Measurements from ENCODE around the gene AIFM2. TPM values are rescaled to one million over a fixed set of nuclear protein-coding genes. Genes with fewer than 3 reads are reported as not detected.
A peak's percentile ranks its signal among the peaks of the same experiment; 100 is the strongest.

AIFM2 gene
- total and polyA plus RNA-seq, 2 of the 13 experiments (the other 11 are each of a cell fraction or from before 2014, with no cell fraction given): 20.3 to 29.5 TPM

DNA sequence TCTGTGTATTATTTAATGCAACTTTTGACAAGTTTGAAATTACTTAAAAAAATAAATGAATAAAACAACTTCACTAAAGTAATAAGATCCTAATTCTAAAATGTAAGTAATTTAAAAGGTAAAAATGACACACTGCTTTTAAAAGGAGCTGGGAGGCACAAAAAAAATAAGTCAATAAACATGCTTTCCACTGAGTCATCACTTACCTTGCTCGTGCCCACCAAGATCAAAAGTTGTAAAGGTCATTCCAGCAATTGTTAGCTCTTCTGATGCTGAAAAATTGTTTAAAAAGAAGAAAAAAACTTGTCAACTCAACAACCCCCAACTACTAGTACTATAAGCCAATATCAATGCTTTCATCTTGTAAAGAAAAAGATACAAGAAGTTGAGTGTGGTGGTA, 28.2 kb upstream of the AIFM2 start:
- no peak overlapping the region for H3K4me2 ChIP-seq (ENCODE audit: low read depth, low read length)
- CTCF ChIA-PET (ENCODE audit: low intra/inter-chr PET ratio, low total read pairs): no interaction called here
- H3K4me3 ChIP-seq (replicated peaks in 1 of 3; ENCODE audit: insufficient read depth in 1 of 3, low read depth in 2 of 3, low read length in 3 of 3): no peak overlapping the region
- POLR2A ChIA-PET: interaction anchor here (1.4 to 1.9 kb wide), 3 partner anchors 10 to 29 kb away, joined by 4 to 18 read pairs (median 10); partner anchors contain the start of genes SAR1A and TYSND1
- 9% methylated on average over 1 of the region's 1 CpG for WGBS (ENCODE audit: low lambda C conversion rate)
- BruUV-seq (replicated peaks): no TSS peak
- no peaks in the 10 kb centered on the region for H3K27me3 ChIP-seq (ENCODE audit: control insufficient read depth in 1 of 2, insufficient read depth in 2 of 2, low read length in 2 of 2)
- no peak overlapping the region for H3K9ac ChIP-seq (ENCODE audit: insufficient read depth, low read depth, low read length)
- no peak overlapping the region for H2AFZ ChIP-seq (ENCODE audit: low read length)
- H3K36me3 ChIP-seq (replicated peaks in 1 of 2; ENCODE audit: control insufficient read depth in 1 of 2, insufficient read depth in 2 of 2, low read length in 2 of 2): peaks cover 17 to 73% of the 10 kb centered on the region in 2 experiments
- H3K9me3 ChIP-seq (ENCODE audit: low read length): no peaks in the 10 kb centered on the region
- DNase-seq (ENCODE audit: low spot score) (no peak), ATAC-seq (no peak), FAIRE-seq (no peak)
- peaks cover 68% of the 10 kb centered on the region for H3K4me1 ChIP-seq (ENCODE audit: insufficient read depth, low read length)
- peaks cover 51% of the 10 kb centered on the region for H4K20me1 ChIP-seq (ENCODE audit: insufficient read depth, low read length)
- peak; percentile 68 to 79 for TF ChIP-seq MAFK (conservative IDR thresholded peaks at IDR 0.05 in 1 of 2, IDR thresholded peaks at IDR 0.05 in 1 of 2; ENCODE audit: low read length in 2 of 2)
- no peak for TF ChIP-seq TOPORS (CRISPR knock-in tag; IDR thresholded peaks at IDR 0.05)
- TF ChIP-seq GLI4 (CRISPR knock-in tag; IDR thresholded peaks at IDR 0.05; ENCODE audit: borderline replicate concordance): no peak
- TF ChIP-seq, protein P1, sequence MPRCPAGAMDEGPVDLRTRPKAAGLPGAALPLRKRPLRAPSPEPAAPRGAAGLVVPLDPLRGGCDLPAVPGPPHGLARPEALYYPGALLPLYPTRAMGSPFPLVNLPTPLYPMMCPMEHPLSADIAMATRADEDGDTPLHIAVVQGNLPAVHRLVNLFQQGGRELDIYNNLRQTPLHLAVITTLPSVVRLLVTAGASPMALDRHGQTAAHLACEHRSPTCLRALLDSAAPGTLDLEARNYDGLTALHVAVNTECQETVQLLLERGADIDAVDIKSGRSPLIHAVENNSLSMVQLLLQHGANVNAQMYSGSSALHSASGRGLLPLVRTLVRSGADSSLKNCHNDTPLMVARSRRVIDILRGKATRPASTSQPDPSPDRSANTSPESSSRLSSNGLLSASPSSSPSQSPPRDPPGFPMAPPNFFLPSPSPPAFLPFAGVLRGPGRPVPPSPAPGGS (CRISPR knock-in tag; IDR thresholded peaks at IDR 0.05): no peak
- TF ChIP-seq FOSL2 (CRISPR knock-in tag; IDR thresholded peaks at IDR 0.05): 0 out of 2 replicates have a peak, but pooled peaks have one; percentile 34
- TF ChIP-seq, protein P2, sequence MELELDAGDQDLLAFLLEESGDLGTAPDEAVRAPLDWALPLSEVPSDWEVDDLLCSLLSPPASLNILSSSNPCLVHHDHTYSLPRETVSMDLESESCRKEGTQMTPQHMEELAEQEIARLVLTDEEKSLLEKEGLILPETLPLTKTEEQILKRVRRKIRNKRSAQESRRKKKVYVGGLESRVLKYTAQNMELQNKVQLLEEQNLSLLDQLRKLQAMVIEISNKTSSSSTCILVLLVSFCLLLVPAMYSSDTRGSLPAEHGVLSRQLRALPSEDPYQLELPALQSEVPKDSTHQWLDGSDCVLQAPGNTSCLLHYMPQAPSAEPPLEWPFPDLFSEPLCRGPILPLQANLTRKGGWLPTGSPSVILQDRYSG (CRISPR knock-in tag; IDR thresholded peaks at IDR 0.05): no peak
- TF ChIP-seq TCF7 (IDR thresholded peaks at IDR 0.05; ENCODE audit: low read depth): peak; percentile 37; the same call in 1 of the 2 replicates
- no peak for TF ChIP-seq SOX13 (IDR thresholded peaks at IDR 0.05)
- peak in 1 of 2 experiments; percentile 23; a peak in 1 of 4 replicates for TF ChIP-seq SOX13 (CRISPR knock-in tag; conservative IDR thresholded peaks at IDR 0.05 in 1 of 2, IDR thresholded peaks at IDR 0.05 in 1 of 2)
- TF ChIP-seq REPIN1 (CRISPR knock-in tag; IDR thresholded peaks at IDR 0.05; ENCODE audit: borderline replicate concordance, low read depth): no peak
- no peak for TF ChIP-seq ZNF263 (CRISPR knock-in tag; IDR thresholded peaks at IDR 0.05)
- TF ChIP-seq BHLHE40 (IDR thresholded peaks at IDR 0.05; ENCODE audit: low read length): 0 out of 2 replicates have a peak, but pooled peaks have one; percentile 30
- peak; percentile 10; the same call in 1 of the 2 replicates for TF ChIP-seq SOX5 (CRISPR knock-in tag; IDR thresholded peaks at IDR 0.05; ENCODE audit: borderline replicate concordance)
- TF ChIP-seq NPAS2 (CRISPR knock-in tag; IDR thresholded peaks at IDR 0.05; ENCODE audit: borderline replicate concordance): no peak
- no peak for TF ChIP-seq ZNF775 (CRISPR knock-in tag; IDR thresholded peaks at IDR 0.05; ENCODE audit: borderline replicate concordance)
- TF ChIP-seq NR2F6 (IDR thresholded peaks at IDR 0.05): 0 out of 2 replicates have a peak, but pooled peaks have one; percentile 14
- no peak for TF ChIP-seq NR2F6 (CRISPR knock-in tag; IDR thresholded peaks at IDR 0.05)
- TF ChIP-seq ZKSCAN1 (IDR thresholded peaks at IDR 0.05; ENCODE audit: low read length): no peak
- peak; percentile 72 for TF ChIP-seq MAFF (IDR thresholded peaks at IDR 0.05; ENCODE audit: low read depth, low read length)
- TF ChIP-seq, protein P3, sequence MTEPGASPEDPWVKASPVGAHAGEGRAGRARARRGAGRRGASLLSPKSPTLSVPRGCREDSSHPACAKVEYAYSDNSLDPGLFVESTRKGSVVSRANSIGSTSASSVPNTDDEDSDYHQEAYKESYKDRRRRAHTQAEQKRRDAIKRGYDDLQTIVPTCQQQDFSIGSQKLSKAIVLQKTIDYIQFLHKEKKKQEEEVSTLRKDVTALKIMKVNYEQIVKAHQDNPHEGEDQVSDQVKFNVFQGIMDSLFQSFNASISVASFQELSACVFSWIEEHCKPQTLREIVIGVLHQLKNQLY (CRISPR knock-in tag; IDR thresholded peaks at IDR 0.05): 0 out of 2 replicates have a peak, but pooled peaks have one; percentile 22
- intact Hi-C loops (cut with micrococcal nuclease; ENCODE audit: unreplicated experiment) (loop anchor here (1.0 kb wide), 1 partner anchor 31 kb away; no protein-coding TSS in a partner anchor), in situ Hi-C loops (cut with HindIII; ENCODE audit: extremely low pct_ligation_motif_present, low pct_unique_long_range_greater_than_20kb) (no loop called here)
- H3K79me2 ChIP-seq (ENCODE audit: insufficient read depth, low read length): peaks cover 71% of the 10 kb centered on the region
- H3K27ac ChIP-seq (ENCODE audit: extremely low read length, insufficient read depth, low read length): no peak overlapping the region

All from HepG2 (cell line).